HG03565 (cell line): Measurements from ENCODE around the gene HNRNPC.
"Not testable (repeated sequence)": the region's sequence is repeated elsewhere in the genome, so short reads cannot be mapped to it uniquely, and the experiment has no call there.

Experiments
- ATAC-seq: cut with Tn5 transposase; IDR thresholded peaks from one replicate; pipeline ENCODE4 v1.9.1; 2021; ENCODE audit warnings: mild to moderate bottlenecking, moderate library complexity; ENCODE audit not compliant: unreplicated experiment

The HNRNPC gene

DNA sequence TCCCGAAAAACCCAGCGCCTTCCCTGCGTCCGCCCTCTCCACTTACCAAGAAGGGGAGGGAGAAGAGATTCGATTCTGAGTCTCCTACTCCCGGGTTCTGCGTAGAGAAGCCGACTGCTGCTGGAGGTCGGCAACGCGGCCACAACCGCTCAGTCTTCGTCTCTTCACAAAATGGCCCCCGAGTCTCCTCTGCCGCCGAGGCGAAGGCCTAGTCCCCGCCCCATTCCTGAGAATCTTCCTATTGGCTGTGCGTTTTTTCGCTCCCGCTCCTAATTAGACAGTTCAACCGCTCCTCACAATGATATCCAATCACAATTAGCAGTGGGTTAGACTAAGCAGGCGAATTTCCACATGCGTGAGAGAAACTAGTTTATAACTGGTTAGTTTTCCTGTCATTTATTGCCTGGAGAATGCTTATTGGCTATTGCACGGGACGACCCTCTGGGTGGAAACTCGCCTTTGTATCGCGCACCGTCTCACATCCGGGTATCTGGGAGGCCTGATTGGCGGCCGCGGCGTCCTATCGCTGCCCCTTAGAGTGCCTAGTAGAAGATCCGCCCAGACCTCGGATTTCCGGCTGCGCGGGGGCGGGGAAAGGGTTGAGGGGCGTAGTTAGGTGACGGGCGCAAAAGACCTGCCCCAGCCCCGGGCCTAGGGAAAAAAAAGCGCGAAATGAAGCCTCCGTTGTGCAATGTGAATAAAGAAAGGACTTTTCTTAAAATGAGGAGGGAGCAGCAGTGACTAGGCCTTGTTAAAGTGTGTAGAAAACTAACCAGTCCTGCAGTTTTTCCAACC lies at the start of gene HNRNPC:
HNRNPC (minus strand) TSS at position 191 of the 795 bp plus-strand sequence. CDS start 35,249 bp downstream, outside the sequence.
- peak; percentile 86 for ATAC-seq

- no peak for ATAC-seq
These were observed 48.2 kb upstream of the HNRNPC start for GRCh38 chr14:21317398-21317797.

DNA sequence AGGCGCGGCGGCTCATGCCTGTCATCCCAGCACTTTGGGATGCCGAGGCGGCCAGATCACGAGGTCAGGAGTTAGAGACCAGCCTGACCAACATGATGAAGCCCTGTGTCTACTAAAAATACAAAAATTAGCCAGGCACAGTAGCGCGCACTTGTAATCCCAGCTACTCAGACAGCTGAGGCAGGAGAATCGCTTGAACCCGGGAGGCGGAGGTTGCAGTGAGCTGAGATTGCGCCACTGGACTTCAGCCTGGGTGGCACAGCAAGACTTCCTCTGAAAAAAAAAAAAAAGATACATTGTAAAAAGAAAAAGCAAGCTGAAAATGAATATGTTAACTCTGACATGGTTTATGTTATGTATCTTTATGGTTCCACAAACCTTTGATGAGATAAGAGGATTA lies 44.3 kb upstream of the HNRNPC start:
- ATAC-seq = no peak

DNA sequence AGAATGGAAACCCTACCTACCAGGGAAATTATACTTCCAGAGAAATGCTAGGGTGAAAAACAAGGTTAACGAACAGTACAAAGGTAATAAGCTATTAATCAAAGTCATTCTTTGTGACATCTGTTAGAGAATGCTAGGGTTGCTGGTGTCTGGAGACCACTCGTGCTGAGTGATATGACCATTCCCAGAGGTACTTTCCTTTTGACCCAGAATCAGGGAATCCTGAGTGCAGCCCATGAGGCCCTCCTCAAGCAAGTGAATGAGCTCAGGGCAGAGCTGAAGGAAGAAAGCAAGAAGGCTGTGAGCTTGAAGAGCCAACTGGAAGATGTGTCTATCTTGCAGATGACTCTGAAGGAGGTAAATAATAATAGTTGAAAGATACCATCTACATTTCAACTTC lies 42.4 kb upstream of the HNRNPC start:
- ATAC-seq = no peak

- no peak for ATAC-seq
These were observed 40.7 kb upstream of the HNRNPC start for GRCh38 chr14:21309956-21310355.

DNA sequence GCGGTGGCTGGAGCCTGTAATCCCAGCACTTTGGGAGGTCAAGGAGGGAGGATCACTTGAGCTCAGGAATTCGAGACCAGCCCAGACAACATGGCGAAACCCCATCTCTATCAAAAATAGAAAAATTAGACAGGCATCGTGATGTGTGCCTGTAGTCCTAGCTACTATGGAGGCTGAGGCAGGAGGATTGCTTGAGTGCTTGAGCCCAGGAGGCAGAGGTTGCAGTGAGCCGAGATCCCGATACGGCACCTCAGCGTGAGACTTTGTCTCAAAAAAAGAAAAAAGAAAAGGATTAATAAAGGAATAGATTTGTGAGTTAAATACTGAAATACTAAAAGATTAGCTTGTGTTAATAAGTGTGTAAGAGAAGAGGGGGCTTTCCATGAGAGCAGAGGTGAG lies 40.0 kb upstream of the HNRNPC start:
- no peak for ATAC-seq

DNA sequence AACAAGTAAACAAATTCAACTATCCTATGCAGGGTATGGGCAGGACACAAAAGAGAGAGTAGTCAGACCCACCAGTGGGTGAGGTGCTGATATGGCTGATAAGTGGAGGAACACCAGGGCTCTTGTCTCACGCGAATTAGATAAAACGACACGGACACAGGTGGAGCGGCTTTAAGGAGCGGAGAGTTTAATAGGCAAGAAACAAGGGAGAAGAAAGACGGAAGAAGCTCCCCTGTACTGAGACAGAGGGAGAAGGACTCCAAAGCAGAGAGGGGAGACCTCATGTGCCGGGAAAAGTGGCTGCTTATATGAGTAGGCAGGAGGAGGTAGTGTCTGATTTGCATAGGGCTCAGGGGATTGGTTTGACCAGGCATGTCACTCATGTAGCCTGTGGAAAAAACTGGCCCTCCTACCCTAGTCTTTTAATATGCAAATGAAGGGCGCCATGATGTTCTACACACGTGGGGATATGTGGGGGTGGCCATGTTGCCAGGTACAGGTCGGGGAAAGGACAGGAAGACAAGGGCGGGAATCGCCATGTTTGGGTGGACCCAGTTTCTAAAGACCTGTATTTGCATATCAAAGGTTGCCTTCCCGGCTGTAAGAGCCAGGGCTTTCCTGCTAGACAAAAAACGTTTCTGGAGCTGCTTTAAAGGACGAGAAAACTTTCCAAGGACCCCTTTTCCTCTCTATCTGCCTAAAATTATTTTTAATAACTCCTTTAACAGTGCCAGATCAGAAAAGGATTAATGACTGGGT lies 39.4 kb upstream of the HNRNPC start:
- ATAC-seq = peak; percentile 74

DNA sequence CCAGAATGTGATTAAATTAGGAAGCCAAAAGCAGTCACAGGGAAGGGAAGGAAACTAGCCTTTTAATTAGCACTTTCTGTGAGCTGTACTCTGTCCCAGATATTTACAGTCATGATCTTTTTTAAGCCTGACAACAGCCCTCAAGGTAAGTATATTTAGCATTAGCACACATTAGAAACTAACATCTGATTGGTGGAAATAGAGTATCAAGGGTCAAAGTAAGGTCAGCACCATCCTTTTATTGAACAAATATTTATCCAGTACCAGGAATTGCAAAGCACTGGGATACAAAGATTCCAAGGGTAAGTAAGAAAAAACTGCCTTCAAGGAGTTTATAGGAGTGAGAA lies 38.9 kb upstream of the HNRNPC start:
- no peak for ATAC-seq

GRCh38 chr14:21307637-21308036 lies 38.4 kb upstream of the HNRNPC start:
- no peak for ATAC-seq

GRCh38 chr14:21302836-21303140 lies 33.5 kb upstream of the HNRNPC start:
- not testable (repeated sequence) for ATAC-seq

GRCh38 chr14:21302013-21302835 lies 33.0 kb upstream of the HNRNPC start:
- ATAC-seq = no peak

- no peak for ATAC-seq
These were observed 31.6 kb upstream of the HNRNPC start for GRCh38 chr14:21300892-21301291.

DNA sequence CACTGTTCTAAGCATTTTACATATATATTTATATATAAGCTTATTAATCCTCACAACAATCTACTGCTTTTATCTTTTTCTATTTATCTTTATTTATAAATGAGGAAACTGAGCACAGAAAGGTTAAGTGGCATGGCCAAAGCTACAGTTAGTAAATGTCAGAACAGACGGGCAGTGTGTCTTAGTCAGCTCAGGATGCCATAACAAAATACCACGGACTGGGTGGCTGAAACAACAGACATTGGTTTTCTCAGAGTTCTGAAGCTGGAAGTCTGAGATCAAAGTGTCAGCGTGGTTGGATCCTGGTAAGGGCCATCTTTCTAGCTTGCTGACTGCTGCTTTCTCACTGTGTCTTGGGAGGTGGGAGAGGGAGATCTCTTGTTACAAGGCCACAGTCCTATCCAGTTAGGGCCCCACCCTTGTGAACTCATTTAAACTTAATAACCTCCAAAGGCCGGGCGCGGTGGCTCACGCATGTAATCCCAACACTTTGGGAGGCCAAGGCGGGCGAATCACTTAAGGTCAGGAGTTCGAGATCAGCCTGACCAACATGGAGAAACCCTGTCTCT lies 30.4 kb upstream of the HNRNPC start:
- ATAC-seq = no peak

- no peak for ATAC-seq
These were observed 29.1 kb upstream of the HNRNPC start for GRCh38 chr14:21298358-21298757.

DNA sequence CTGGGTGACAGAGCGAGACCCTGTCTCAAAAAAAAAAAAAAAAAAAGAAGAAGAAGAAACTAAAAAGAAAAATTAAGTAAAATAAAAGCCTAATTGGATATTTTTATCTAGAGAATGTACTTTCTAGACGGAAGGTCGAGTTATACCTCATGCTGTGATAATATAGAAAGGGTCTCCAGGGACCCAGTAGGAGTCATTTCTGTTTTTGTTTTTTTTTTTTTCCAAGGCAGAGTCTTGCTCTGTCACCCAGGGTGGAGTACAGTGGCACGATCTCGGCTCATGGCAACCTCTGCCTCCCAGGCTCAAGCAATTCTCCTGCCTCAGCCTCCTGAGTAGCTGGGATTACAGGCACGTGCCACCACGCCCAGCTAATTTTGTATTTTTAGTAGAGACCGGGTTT lies 24.8 kb upstream of the HNRNPC start:
- not testable (repeated sequence) for ATAC-seq

DNA sequence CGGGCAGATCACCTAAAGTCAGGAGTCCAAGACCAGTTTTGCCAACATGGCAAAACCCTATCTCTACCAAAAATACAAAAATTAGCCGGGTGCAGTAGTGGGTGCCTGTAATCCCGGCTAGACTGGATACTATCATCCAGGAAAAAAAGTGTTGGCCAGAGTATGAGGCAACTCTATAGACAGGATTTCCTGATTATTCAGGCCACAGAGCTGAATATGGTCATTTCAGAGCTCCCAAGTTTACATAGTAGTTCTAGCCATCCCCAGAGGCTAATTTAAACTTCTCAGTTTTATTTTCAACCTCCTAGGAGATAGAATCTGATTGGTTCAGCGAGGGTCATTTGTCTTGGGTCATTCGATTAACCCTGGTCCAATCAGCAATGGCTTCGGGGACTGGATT lies 17.9 kb upstream of the HNRNPC start:
- ATAC-seq = no peak

DNA sequence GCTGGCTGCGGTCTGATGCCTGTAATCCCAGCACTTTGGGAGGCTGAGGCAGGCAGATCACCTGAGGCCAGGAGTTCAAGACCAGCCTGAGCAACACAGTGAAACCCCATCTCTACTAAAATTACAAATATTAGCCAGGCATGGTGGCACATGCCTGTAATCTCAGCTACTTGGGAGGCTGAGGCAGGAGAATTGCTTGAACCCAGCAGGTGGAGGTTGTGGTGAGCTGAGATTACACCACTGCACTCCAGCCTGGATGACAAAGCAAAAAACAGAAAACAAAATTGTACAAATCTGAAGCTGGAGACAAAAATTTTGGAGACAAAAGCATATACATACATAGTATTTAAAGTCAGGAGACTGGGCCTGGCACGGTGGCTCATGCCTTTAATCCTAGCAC lies 17.3 kb upstream of the HNRNPC start:
- ATAC-seq = not testable (repeated sequence)

DNA sequence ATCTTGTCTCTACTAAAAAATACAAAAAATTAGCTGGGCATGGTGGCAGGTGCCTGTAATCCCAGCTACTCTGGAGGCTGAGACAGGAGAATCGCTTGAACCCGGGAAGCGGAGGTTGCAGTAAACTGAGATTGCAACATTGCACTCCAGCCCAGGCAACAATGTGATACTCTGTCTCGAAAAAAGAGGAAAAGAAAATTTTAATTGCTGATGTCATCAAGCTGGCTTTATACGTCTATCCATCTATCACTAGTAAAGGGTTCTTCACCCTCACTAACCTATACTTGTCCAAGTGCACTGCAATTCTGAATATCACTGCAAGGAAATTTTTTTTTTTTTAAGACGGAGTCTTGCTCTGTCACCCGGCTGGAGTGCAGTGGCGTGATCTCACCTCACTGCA lies 12.7 kb upstream of the HNRNPC start:
- not testable (repeated sequence) for ATAC-seq

GRCh38 chr14:21279783-21280182 lies 10.5 kb upstream of the HNRNPC start, which contains the start of gene RPGRIP1:
Gene RPGRIP1, plus strand, starts transcription at chr14:21280083. Its CDS starts 7,894 bp downstream, at chr14:21287977.
- no peak for ATAC-seq

DNA sequence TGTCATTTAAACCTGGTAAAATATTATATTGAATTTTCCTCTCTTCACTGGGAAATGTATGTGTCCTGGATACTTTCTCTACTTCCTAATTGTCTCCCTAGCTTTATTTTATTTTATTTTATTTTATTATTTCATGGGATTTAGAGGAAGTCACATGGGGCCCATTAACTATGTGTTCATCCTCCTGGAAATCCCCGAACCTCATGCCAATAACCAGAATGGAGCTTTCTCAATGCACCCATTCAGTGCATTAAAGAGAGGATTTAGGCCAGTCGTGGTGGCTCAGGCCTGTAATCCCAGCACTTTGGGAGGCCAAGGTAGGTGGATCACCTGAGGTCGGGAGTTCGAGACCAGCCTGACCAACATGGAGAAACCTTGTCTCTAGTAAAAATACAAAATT lies 9.4 kb upstream of the HNRNPC start:
- ATAC-seq = no peak

- ATAC-seq = no peak
These were observed 6.1 kb upstream of the HNRNPC start for GRCh38 chr14:21275261-21275858.
